Omental fat pad (tissue), 4 donors: ENCODE data around the gene SPTBN5. TPM values are rescaled to one million over a fixed set of nuclear protein-coding genes. Genes with fewer than 3 reads are reported as not detected.
A peak's percentile ranks its signal among the peaks of the same experiment; 100 is the strongest.

Experiments
- ATAC-seq: fragments of 150-250 bp; one replicate; pipeline ENCODE4 v1.9.1; 2016; ENCODE audit warnings: mild to moderate bottlenecking, moderate library complexity; ENCODE audit not compliant: low FRiP score
- DNase-seq: peaks from one replicate; pipeline ENCODE4 v3.0.0-alpha.2; 2019; ENCODE audit warnings: low spot score
- small RNA-seq: library from RNA; depleted of rRNA; stranded (forward); fragments of <200 nt; gene quantifications from one replicate; pipeline ENCODE3, GENCODE V24; 2016
- total RNA-seq, 4 donors: library from RNA; depleted of rRNA; stranded (reverse); fragments of >200 nt; gene quantifications; one replicate each; pipeline ENCODE4 v1.1.0, GENCODE V29; 2016
- TF ChIP-seq, protein P1 (sequence below), 3 donors: fragments of 450-650 bp; IDR thresholded peaks; one replicate each; pipeline ENCODE4 v1.5.1; 2016 to 2017; ENCODE audit warnings: antibody characterized with exemption in 3 of 3, mild to moderate bottlenecking in 3 of 3, moderate library complexity in 2 of 3

Gene SPTBN5
- total RNA-seq, 4 donors from 2014 or later = 0.19 to 3.8 (median 1.8) TPM

DNA sequence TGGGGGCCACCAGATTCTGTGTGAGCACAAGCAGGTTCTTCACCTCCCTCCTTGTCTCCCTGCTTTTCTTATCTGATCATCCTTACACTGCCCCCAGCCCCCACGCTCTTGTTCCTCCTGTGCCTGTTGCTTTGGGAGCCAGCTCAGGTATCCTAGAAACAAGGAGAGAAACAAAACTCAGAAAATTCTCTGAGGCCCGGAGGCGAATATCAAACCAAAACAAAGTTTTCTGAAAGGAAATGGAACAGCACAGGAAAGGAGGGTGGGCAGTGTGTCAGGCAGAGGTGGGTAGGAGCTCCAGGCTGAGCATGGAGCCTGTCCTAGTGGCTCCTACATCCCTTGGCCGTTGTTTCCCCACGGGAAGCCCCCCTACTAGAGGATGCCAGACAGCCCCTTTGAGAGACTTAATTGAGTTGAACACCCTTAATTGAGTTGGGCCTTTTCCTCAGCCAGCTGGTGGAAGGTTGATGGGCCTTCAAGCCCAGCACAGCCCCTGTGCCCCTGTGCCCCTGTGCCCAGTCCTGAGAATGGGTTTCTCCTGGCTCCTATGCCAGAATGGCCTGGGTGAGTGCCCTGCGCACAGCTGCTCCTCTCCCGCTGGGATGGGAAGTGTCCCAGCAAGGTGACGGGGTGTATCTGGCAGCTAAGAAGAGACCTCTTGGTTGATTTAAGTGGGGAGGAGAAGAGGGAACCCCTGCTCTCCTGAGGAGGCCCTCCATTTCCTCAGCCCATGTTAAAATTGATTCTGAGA lies 88.8 kb downstream of the SPTBN5 start:
- TF ChIP-seq, protein P1, sequence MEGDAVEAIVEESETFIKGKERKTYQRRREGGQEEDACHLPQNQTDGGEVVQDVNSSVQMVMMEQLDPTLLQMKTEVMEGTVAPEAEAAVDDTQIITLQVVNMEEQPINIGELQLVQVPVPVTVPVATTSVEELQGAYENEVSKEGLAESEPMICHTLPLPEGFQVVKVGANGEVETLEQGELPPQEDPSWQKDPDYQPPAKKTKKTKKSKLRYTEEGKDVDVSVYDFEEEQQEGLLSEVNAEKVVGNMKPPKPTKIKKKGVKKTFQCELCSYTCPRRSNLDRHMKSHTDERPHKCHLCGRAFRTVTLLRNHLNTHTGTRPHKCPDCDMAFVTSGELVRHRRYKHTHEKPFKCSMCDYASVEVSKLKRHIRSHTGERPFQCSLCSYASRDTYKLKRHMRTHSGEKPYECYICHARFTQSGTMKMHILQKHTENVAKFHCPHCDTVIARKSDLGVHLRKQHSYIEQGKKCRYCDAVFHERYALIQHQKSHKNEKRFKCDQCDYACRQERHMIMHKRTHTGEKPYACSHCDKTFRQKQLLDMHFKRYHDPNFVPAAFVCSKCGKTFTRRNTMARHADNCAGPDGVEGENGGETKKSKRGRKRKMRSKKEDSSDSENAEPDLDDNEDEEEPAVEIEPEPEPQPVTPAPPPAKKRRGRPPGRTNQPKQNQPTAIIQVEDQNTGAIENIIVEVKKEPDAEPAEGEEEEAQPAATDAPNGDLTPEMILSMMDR (IDR thresholded peaks at IDR 0.05) = no peak
- DNase-seq = no peak
- no peak for ATAC-seq

- DNase-seq (no peak), ATAC-seq (peak; percentile 36)
- TF ChIP-seq, protein P1 (IDR thresholded peaks at IDR 0.05) = no peak
These were observed 89.5 kb downstream of the SPTBN5 start for GRCh38 chr15:41804361-41804760.

GRCh38 chr15:41801850-41802455 lies 91.9 kb downstream of the SPTBN5 start:
- DNase-seq = no peak
- ATAC-seq = no peak
- TF ChIP-seq, protein P1 (IDR thresholded peaks at IDR 0.05) = no peak

DNA sequence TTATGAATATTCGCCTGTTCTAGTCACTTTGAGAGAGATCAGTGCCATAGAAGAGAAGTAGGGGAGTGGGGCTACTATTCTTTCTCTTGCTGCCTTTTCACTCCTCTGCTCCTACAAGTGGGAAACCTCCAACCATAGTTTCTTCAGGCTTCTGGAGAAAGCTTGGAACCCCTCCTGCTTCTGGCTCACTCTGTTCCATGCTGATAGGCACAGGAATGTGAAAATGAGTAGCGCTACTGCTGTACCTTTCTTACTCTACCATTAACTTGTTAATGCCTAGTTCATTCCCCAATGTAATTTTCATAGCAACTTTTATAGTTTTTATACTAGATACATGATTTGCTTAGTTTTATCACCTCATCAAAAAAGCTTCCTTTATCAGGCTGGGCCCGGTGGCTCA lies 92.7 kb downstream of the SPTBN5 start:
- no peak for DNase-seq
- ATAC-seq = no peak
- TF ChIP-seq, protein P1 (IDR thresholded peaks at IDR 0.05) = no peak

GRCh38 chr15:41799488-41799805 lies 94.4 kb downstream of the SPTBN5 start:
- ATAC-seq = no peak
- TF ChIP-seq, protein P1 (IDR thresholded peaks at IDR 0.05) = no peak
- no peak for DNase-seq

- TF ChIP-seq, protein P1 (IDR thresholded peaks at IDR 0.05) = no peak
- peak; percentile 14 for ATAC-seq
- DNase-seq = no peak
These were observed 95.0 kb downstream of the SPTBN5 start for GRCh38 chr15:41798607-41799487.

Small RNA genes lying within 50 kb of the gene (small RNA-seq; reads per million reads assigned to genes)
- gene JMJD7-PLA2G4B = not detected
- not detected for gene MIR4310
- not detected for gene RNA5SP393

Other genes with a start within 250 kb of the SPTBN5 start
- gene MGA, start 233.6 kb downstream of the SPTBN5 start, total RNA-seq = 10 to 100 TPM; 34.9 to 50.7 (median 35.9) TPM
- 10 to 100 TPM; 13.4 to 24.1 (median 14.4) TPM for gene MAPKBP1, start 119.6 kb downstream of the SPTBN5 start, total RNA-seq
- gene JMJD7, start 66.0 kb downstream of the SPTBN5 start, total RNA-seq = 10 to 100 TPM in 1 of 4 donors, 1 to 10 TPM in 3; 3.8 to 11.5 (median 8.5) TPM
- gene PLA2G4B, start 55.2 kb downstream of the SPTBN5 start, total RNA-seq = 10 to 100 TPM in 1 of 4 donors, 1 to 10 TPM in 3; 1.1 to 13.6 (median 2.3) TPM
- gene EHD4, start 78.5 kb upstream of the SPTBN5 start, total RNA-seq = 10 to 100 TPM; 30.5 to 88.6 (median 37.8) TPM
- under 1 TPM in 1 of 4 donors, not detected in 3; 0.12 TPM for gene PLA2G4E, start 127.0 kb upstream of the SPTBN5 start, total RNA-seq
- gene PLA2G4D, start 200.5 kb upstream of the SPTBN5 start, total RNA-seq = under 1 TPM in 1 of 4 donors, not detected in 3; 0.09 TPM